Daoy (cell line): ENCODE data around the gene DNAAF1. TPM values are rescaled to one million over a fixed set of nuclear protein-coding genes. Genes with fewer than 3 reads are reported as not detected.
A peak's percentile ranks its signal among the peaks of the same experiment; 100 is the strongest.

ENCODE experiments used
- DNase-seq: peaks from one replicate; pipeline ENCODE4 v3.0.0-alpha.2; 2015; ENCODE audit warnings: low read depth
- total RNA-seq: library from RNA; depleted of rRNA; stranded (reverse); fragments of >200 nt; shearing (Covaris generic); gene quantifications from 2 replicates; pipeline ENCODE4 v1.2.3, GENCODE V29; 2014

DNAAF1 gene
- total RNA-seq, 1 experiment from 2014 or later, result not detected

DNA sequence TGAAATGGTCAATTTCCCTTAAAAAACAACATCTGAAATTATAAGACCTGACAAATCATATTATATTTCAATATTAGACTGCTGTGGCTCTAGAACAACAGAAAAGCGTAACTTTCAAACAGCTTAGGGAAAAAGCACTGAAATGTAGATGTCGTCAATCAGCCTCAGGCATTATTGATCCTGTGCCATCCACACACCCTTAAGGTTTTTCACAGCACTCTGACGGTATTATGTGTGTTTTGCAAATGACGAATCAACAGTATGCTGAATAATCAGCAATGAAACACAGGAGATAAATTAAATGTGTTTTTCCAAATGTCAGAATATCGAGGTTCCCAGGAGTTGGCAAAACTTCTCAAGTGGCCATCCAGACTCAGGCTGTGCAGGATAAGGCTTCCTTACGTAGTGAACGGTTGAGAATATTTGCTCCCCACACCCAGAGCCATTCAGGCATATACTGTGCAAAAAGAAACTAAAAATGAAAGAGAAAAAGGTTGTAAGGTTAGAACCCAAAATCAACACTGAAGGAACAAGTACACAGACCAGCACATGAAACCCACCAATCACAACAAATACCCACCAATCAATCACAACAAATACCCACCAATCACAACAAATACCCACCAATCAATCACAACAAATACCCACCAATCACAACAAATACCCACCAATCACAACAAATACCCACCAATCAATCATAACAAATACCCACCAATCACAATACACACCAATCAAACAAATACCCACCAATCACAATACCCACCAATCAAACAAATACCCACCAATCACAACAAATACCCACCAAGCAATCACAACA is 20.6 kb upstream of the DNAAF1 start:
- no peak for DNase-seq

- DNase-seq, result no peak
Measured at GRCh38 chr16:84131117-84131516, 14.0 kb upstream of the DNAAF1 start.

- DNase-seq, result no peak
Measured at GRCh38 chr16:84132527-84133285, 12.4 kb upstream of the DNAAF1 start.

DNA sequence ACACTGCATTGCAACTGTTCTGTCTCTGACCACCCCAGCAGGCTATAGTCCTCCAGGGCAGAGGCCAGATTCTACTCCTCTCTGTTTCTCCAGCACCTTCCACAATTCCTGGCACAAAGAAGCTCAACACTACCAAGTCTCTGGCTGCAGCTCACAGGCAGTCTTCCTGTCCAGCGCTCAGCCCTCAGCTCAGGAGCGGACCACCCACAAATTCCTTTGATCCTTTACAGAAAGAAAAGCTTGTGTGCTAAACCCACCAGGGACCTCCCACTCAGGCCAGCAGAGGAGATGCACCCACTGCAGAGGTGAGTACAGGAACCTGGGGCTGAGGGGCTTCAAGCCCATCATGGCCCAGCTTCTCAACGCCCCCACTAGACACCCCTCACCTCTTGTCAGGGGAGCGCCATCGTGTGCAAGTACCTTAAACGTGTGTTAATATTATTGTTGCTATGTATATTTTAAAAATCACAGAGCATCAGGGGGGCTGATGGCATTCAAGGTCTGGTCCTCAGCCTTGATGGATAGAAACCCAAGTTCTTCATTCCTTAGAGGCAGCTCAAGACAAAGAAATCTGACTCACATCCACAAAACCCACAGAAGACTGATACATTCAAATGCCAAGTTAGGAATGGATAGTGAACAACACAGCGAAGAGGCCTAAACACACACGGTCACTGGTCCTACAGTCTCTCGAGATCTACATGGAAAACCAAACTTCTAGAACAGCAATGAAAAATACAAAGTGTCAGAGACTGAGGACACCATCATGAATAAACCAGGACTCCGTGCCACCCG is 8.6 kb upstream of the DNAAF1 start:
- DNase-seq, result no peak

DNA sequence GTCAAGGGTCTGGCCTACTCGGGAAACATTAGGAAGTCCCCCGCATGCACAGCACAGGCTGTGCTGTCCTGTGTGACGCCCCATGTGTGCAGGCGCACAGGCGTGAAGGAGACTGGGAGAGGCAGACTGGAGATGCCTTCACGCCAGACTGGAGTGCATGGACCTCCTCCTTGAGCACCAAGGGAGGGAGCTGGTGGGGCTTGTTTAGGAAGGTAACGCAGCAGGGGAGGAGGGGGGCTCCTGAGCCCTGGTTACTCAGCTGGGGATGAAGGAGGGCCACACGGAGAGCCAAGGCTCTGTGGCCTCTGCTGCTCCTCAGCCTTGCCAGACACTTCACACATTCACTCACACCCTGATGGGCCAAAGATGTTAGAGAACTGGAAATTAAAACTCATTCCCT is 7.8 kb upstream of the DNAAF1 start:
- no peak for DNase-seq

DNA sequence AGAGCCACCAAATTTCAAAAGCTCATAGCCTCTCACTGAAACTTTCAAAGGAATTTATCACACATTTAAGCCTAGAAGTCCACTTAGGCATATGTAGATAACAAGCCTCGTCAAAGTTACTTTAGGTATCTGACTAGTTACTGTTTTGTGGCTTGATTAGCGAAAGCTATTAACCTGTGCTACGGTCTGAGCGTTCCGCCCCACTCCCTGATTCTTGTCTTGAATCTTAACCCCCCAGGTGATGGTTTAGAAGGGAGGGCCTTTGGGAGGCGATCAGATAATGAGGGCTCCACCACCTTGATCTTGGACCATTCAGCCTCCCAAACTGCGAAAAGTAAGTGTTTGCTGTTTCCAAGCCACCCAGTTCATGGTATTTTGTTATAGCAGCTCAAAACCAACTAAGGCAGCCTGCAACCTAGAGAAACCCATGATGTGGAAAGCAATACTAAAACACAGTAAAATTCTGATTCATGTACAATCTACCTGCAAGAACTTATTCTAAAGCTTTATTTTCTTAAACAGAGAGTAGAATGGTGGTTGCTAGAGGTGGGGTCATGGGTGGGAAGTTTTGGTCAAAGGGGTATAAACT is 7.2 kb upstream of the DNAAF1 start:
- DNase-seq, result no peak

DNA sequence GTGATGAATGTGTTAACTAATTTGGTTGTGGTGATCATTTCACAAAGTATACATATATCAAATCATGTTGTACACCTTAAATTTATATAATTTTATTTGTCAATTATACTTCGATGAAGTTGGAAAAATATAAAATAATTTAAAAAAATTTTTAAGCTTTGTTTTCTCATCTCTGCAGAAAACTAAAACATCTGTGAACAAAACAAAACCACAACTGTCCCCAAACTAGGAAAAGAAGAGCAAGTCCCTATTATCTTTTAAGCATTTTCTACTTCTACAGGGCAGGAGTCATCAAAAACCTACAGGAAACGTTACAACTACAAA is 6.6 kb upstream of the DNAAF1 start:
- no peak for DNase-seq

GRCh38 chr16:84138824-84139627 is 6.1 kb upstream of the DNAAF1 start:
- peak; percentile 74 for DNase-seq

DNA sequence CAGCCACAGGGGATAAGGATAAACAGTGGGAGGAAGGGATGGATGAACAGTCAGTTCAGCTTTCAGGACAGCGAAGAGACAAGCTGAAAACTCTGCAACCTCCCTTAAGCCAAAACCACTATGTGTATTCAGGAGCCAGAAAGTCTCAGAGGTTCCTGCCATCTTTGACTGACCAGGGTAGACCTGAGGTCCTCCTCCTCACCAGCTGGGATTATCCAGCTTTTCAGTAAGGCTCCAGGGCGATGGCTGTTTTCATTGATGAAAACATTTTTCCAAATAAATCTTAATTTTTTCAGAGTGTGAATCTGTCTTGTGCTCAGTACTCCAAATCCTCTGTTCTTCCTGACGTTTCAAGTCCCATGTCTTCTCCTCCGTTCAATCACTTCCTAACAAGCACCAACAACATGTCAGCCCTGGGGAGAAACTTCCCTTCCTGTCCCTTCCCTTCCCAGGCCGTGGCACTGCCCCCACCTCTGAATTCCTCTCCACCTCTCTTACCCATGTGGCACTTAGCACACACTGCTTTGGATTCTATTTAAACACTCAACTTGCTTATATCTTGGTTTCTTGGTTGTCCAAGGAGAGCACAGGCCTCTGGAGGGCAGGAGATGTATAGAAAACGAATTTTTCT is 5.4 kb upstream of the DNAAF1 start:
- no peak for DNase-seq

- DNase-seq, result no peak
Measured at GRCh38 chr16:84141143-84141670, 3.9 kb upstream of the DNAAF1 start.

- no peak for DNase-seq
Measured at GRCh38 chr16:84143081-84143480, 2.0 kb upstream of the DNAAF1 start.

GRCh38 chr16:84143784-84144199 is 1.3 kb upstream of the DNAAF1 start:
- no peak for DNase-seq

DNA sequence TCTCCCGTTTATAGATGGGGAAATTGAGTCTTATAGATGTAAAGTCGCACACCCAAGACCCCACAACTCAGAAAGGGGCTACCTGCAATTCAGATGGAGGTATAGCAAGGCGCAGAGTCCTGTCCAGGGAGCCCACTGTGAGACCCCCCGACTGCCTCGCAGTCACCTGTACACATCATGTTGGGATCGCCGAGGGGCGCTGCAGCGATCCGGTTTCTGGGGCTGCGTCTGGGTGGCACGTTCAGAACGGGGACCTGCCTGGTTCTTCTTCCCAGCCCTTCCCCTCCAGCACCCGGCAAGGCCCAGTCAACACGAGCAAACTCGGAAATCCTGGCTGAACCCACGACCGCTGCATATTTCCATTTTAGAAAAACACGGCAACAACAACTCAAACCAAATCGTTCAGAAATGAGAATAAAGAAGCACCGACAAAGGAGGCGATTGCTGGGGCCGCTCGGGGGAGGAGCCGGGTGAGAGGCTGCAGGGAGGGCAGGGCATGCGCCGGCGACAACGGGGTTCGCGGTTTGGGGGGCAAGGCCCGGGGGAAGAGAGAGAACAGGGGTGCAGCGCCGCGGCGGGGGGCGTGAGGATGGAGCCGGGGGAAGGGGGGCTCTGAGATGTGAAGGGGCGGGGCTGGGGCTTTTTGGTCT is 774 bp upstream of the DNAAF1 start:
- DNase-seq, result peak; percentile 33

- no peak for DNase-seq
Measured at GRCh38 chr16:84150926-84151325, 5.8 kb downstream of the DNAAF1 start.

DNA sequence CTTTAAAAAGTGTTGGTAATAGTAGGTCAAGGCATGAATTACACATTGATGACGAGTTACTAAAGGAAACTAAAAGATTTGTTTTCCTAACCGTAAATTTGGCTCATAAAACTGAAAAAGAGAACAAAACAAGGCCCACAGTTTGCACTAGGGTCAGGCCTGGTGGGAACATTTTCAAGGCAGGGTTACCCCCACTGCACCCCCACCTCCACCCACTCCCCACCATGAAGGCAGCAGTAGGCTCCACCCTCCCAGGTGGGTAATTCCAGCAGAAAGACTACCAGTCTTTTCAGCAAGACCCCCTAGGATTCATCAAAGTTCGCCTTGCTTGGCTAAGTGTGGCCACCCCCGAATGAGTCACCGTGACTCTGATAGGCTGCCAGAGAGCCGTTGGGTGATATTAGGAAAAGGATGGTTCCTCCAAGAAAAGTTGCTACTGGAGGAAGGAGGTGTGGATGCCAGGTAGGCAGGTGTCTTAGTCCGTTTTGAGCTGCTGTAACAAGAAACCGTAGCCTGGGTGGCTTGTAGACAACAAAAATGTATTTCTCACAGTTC is 8.6 kb downstream of the DNAAF1 start:
- DNase-seq, result peak; percentile 24

DNA sequence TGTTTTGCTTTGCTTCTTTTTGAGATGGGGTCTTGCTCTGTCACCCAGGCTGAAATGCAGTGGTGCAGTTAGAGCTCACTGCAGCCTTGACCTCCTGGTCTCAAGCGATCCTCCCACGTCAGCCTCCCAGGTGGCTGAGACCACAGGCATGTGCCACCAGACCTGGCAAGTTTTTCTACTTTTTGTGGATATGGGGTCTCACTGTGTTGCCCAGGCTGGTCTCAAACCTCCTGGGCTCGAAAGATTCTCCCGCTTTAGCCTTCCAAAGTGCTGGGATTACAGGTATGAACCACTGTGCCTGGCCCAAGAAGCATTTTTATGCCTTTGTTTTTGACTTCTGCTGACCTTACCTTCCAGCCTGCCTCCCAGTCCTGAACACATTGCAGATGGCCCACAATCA is 10.1 kb downstream of the DNAAF1 start:
- no peak for DNase-seq

GRCh38 chr16:84155771-84156170 is 10.7 kb downstream of the DNAAF1 start:
- no peak for DNase-seq

DNA sequence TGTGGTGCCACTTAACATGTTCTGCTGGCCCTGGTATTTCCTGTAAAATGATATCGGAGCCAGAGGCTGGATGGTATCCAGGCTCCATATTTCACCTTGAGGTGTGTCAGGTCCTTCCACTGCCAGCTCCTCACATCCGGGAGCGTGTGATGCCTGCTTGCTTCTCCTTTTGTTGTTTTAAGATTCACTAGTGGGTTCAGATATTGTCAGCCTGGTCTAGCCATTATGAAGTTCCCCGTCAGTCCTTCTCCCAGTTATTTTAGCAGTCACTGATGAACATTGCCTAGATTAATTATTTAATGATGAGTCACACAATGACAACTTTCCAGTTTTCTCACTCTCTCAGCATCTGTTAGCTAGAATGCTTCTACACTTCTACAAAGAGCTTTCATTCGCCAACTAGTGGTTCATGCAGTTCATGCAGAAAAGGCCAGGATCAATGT is 11.3 kb downstream of the DNAAF1 start:
- peak; percentile 25 for DNase-seq

- no peak for DNase-seq
Measured at GRCh38 chr16:84159007-84159406, 13.9 kb downstream of the DNAAF1 start.

- no peak for DNase-seq
Measured at GRCh38 chr16:84159800-84160199, 14.7 kb downstream of the DNAAF1 start.
